ENCODE results near the gene ACRBP.

Gene ACRBP

GRCh38 chr12:6620885-6621274, 26.4 kb downstream of the ACRBP start:
- TF ChIP-seq CTCF (IDR thresholded peaks at IDR 0.05) = no peak

GRCh38 chr12:6620137-6620884, 26.9 kb downstream of the ACRBP start:
- 0 out of 2 replicates have a peak, but pooled peaks have one; percentile 16 for TF ChIP-seq CTCF (IDR thresholded peaks at IDR 0.05)

DNA sequence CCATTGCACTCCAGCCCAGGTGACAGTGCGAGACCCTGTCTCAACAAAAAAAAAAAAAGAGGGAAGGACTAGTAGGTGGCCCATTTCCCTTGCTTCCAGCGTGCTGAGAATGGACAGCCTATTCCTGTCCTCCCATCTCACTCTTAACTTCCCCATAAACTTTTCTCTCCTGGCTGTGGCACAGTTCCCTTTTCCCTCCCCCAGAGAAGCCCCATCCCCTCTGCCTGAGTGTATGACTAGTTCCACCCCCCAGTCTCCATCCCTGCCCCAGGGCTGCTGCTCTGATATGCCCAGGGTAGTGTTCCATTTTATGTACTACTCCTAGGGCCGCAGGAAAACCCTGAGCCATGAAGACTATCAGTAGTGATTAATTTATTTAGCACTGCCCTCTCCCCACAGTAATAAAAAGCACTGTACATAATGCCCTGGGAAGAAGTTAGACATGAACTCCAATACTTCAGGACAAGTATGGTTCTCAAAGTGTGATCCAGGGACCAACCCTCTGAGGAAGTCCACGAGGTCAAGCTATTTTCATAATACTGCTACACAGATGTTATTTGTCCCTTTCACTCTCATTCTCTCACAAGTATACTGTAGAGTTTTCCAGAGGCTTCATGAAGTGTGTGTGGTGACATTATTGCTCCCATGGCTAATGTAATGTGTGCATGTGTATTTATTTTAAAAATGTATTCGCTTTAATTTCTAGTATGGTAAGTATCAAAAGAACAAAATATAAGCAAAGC, 28.6 kb downstream of the ACRBP start:
- TF ChIP-seq CTCF (IDR thresholded peaks at IDR 0.05) = no peak

GRCh38 chr12:6615802-6616201, 31.4 kb downstream of the ACRBP start:
- no peak for TF ChIP-seq CTCF (IDR thresholded peaks at IDR 0.05)

GRCh38 chr12:6614513-6615172, 32.6 kb downstream of the ACRBP start:
- TF ChIP-seq CTCF (IDR thresholded peaks at IDR 0.05) = no peak

DNA sequence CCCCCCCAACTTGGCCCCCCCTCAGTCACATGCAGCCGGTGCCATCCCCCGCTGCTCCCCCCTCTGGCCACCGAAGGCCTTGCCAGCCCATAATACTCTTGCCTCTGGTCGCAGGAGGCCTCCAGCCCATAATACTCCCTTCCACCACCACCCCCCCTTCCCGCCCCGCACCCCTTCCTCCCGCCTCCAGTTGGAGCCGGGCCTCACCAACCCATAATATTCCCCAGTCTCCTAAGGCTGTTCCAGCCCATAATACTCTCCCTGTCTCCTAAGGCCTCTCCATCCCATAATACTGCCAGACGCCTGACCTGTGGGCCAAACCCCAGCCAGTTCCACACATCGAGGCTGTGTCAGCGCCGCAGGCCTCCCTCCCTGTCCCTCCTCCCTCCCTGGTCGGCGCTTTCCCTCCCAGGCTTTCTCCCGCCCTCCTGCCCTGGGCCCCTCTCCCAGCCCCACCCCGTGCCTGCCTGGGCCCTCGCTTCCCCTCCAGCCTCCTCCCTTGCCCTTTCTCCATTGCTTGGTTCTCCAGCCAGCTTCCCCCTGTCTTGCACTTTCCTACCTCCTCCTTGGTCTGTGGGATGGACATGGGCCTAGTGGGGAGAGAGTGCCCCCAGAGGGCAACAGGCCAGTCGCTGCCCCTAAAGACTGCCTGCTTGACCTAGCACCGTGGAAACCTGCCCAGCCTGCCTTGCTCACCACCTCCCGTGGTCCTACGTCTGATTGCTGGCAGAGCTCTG, 33.3 kb downstream of the ACRBP start:
- no peak for TF ChIP-seq CTCF (IDR thresholded peaks at IDR 0.05)

All from LNCAP (cell line).